GM12891 (cell line): ENCODE results near the gene CAPNS2.
"Not testable (repeated sequence)": the region's sequence is repeated elsewhere in the genome, so short reads cannot be mapped to it uniquely, and the experiment has no call there.

Experiments used
- DNase-seq: peaks from one replicate; pipeline ENCODE4 v3.0.0; 2011; ENCODE audit warnings: low spot score; ENCODE audit not compliant: insufficient read length
- FAIRE-seq: peaks from 2 replicates; lab custom pipeline; 2011; peaks lifted over from hg19 to GRCh38; lab: Jason Lieb, UNC
- PAX5 ChIP-seq: IDR thresholded peaks from 2 replicates; pipeline ENCODE4 v1.6.1; 2011; ENCODE audit warnings: low read length, moderate library complexity, mild to moderate bottlenecking; ENCODE audit not compliant: insufficient read depth, severe bottlenecking
- POLR2A ChIP-seq: IDR thresholded peaks from 2 replicates; pipeline ENCODE4 v1.6.1; 2011; ENCODE audit warnings: low read depth, low read length, control low read depth
- POLR2AphosphoS5 ChIP-seq: IDR thresholded peaks from 2 replicates; pipeline ENCODE4 v1.6.1; 2011; ENCODE audit warnings: low read depth, low read length, control low read depth
- POU2F2 ChIP-seq: IDR thresholded peaks from 2 replicates; pipeline ENCODE4 v1.6.1; 2011; ENCODE audit warnings: low read depth, mild to moderate bottlenecking, control low read depth, low read length, moderate library complexity
- SPI1 ChIP-seq: IDR thresholded peaks from 2 replicates; pipeline ENCODE4 v1.6.1; 2011; ENCODE audit warnings: low read depth, low read length, control low read depth
- TAF1 ChIP-seq: IDR thresholded peaks from 2 replicates; pipeline ENCODE4 v1.6.1; 2011; ENCODE audit warnings: low read depth, low read length, control low read depth

The CAPNS2 gene

GRCh38 chr16:55575496-55575895, 9.0 kb downstream of the CAPNS2 start:
- DNase-seq (no peak), FAIRE-seq (no peak)
- TF ChIP-seq PAX5 (no peak), TAF1 (no peak), POLR2A (no peak), POU2F2 (no peak)

- FAIRE-seq (no peak), DNase-seq (no peak)
- no peak for TF ChIP-seq TAF1
- TF ChIP-seq POLR2AphosphoS5 = no peak
- no peak for TF ChIP-seq PAX5
- TF ChIP-seq POLR2A = no peak
- TF ChIP-seq SPI1 = no peak
- no peak for TF ChIP-seq POU2F2
These were observed 9.9 kb downstream of the CAPNS2 start for GRCh38 chr16:55576384-55576783.

GRCh38 chr16:55577887-55578286, 11.4 kb downstream of the CAPNS2 start:
- no peak for TF ChIP-seq TAF1
- TF ChIP-seq PAX5 = no peak
- no peak for TF ChIP-seq POLR2AphosphoS5
- no peak for TF ChIP-seq POU2F2
- no peak for TF ChIP-seq POLR2A
- no peak for TF ChIP-seq SPI1
- DNase-seq (no peak), FAIRE-seq (no peak)

- no peak for DNase-seq
- no peak for FAIRE-seq
- TF ChIP-seq POLR2AphosphoS5 (no peak), POU2F2 (no peak), SPI1 (no peak), TAF1 (no peak), POLR2A (no peak)
These were observed 19.1 kb downstream of the CAPNS2 start for GRCh38 chr16:55585631-55586030.

GRCh38 chr16:55588799-55589198, 22.3 kb downstream of the CAPNS2 start:
- FAIRE-seq (no peak), DNase-seq (no peak)
- TF ChIP-seq TAF1 (no peak), POLR2A (no peak), POLR2AphosphoS5 (no peak), PAX5 (no peak), POU2F2 (no peak), SPI1 (no peak)

DNA sequence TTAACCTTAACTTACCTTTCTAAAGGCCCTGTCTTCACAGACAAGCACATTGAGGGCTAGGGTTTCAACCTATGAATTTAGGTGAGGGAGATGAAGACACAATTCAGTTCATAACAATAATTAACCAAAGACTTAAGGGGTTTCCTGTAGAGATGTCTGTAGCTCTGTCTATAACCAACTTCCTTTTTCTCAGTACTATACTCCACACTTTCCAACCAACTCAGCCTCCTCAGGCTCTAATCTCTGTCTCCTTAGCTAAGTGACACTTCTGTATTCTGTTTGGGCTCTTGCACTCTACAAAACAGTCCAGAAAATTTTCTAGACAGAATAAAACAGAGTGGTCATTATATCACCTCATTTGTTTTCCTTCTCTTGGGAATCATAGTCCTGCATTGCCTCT, 25.8 kb downstream of the CAPNS2 start:
- no peak for FAIRE-seq
- no peak for DNase-seq

GRCh38 chr16:55597928-55598327, 31.4 kb downstream of the CAPNS2 start:
- no peak for FAIRE-seq
- no peak for DNase-seq
- TF ChIP-seq POLR2AphosphoS5 (no peak), SPI1 (no peak), PAX5 (no peak), POU2F2 (no peak), TAF1 (no peak), POLR2A (no peak)

More for the DNA sequence above, 25.8 kb downstream of the CAPNS2 start:
- TF ChIP-seq POU2F2 (no peak), POLR2AphosphoS5 (no peak), TAF1 (no peak), PAX5 (no peak), SPI1 (no peak), POLR2A (no peak)

DNA sequence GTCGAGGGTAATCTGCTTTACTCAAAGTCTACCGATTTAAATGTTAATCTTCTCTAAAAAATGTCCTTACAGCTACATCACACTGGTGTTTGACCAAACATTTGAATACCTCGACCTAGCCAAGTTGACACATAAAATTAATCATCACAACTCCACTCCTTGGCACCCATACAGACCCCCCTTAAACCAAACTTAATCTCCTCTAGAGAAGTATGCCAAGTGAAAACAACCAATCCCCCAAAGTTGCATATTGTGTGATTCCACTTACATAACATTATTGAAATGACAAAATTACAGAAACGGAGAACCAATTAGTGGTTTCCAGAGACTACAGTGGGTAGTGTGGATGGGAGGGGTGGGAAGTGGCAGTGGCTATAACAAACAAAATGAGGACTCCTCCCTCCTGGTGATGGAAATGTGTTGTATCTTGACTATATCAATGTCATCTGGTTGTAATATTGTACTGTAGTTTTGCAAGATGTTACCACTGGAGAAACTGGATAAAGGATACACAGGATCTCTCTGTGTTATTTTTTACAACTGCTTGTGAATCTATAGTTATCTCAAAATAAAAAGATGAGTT, 39.4 kb downstream of the CAPNS2 start:
- DNase-seq = no peak
- no peak for FAIRE-seq
- TF ChIP-seq PAX5 (no peak), TAF1 (no peak), POLR2A (no peak), POU2F2 (no peak), POLR2AphosphoS5 (no peak)

- FAIRE-seq = no peak
These were observed 47.3 kb downstream of the CAPNS2 start for GRCh38 chr16:55613613-55614335.

DNA sequence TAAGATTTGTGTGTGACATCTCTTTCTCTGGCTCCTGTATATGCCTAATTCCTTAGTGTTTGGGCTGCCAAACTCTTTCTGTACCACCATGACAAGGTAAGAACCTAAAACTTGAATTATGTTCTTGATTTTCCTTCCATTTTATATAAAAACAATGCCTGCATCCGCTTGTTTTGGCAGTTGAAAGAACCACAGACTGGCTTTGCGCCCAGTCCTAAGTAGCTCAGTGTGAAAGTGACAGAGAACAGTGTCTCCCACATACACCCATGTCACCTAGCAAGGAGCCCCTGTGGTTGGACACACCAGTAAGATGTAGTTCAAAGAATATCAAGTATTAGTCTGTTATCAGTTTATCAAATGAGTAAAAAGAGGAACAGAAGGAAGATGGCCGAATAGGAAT, 48.6 kb downstream of the CAPNS2 start:
- TF ChIP-seq POU2F2 = no peak
- TF ChIP-seq POLR2AphosphoS5 = no peak
- no peak for TF ChIP-seq SPI1
- no peak for TF ChIP-seq POLR2A
- no peak for TF ChIP-seq TAF1
- no peak for TF ChIP-seq PAX5
- FAIRE-seq = no peak
- no peak for DNase-seq

More at GRCh38 chr16:55613613-55614335, 47.3 kb downstream of the CAPNS2 start:
- no peak for DNase-seq
- TF ChIP-seq POLR2AphosphoS5 (no peak), POLR2A (no peak), PAX5 (no peak), POU2F2 (no peak), SPI1 (no peak), TAF1 (no peak)

DNA sequence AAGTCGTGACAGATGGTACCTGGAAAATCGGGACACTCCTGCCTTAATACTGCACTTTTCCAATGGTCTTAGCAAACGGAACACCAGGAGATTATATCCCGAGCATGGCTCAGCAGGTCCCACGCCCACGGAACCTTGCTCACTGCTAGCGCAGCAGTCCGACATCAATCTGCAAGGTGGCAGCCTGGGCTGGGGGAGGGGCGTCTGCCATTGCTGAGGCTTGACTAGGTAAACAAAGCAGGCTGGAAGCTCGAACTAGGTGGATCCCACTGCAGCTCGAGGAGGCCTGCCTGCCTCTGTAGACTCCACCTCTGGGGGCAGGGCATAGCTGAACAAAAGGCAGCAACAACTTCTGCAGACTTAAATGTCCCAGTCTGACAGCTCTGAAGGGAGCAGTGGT, 49.2 kb downstream of the CAPNS2 start:
- FAIRE-seq = not testable (repeated sequence)

More for the DNA sequence above, 49.2 kb downstream of the CAPNS2 start:
- DNase-seq = not testable (repeated sequence)
